Prostate gland (tissue), 2 donors: ENCODE data around the gene DRC3. TPM values are rescaled to one million over a fixed set of nuclear protein-coding genes. Genes with fewer than 3 reads are reported as not detected.
A peak's percentile ranks its signal among the peaks of the same experiment; 100 is the strongest.

Source experiments
- DNase-seq: peaks from one replicate; pipeline ENCODE4 v3.0.0-alpha.2; 2019; ENCODE audit warnings: low spot score
- H3K27ac ChIP-seq, 2 donors: fragments of 200-600 bp; sonication (generic); 2 replicates each; pipeline ENCODE4 v1.5.1; 2017 to 2019
- H3K27me3 ChIP-seq: fragments of 200-600 bp; sonication (generic); replicated peaks from 2 replicates; pipeline ENCODE4 v1.5.1; 2019; ENCODE audit not compliant: insufficient read depth
- H3K36me3 ChIP-seq, 2 donors: fragments of 200-600 bp; sonication (generic); 1 replicate in 1 of 2; 2 replicates in 1 of 2; pipeline versions ENCODE4 v1.5.1 to v1.8.1; 2017 to 2019
- H3K4me1 ChIP-seq: fragments of 200-600 bp; sonication (generic); replicated peaks from 2 replicates; pipeline ENCODE4 v1.5.1; 2019
- H3K4me3 ChIP-seq, 2 donors: fragments of 200-600 bp; sonication (generic); 2 replicates each; pipeline ENCODE4 v1.5.1; 2017 to 2019
- H3K9me3 ChIP-seq: fragments of 200-600 bp; sonication (generic); 2 replicates; pipeline ENCODE4 v1.5.1; 2017
- POLR2A ChIP-seq: fragments of 450-650 bp; IDR thresholded peaks from one replicate; pipeline ENCODE4 v1.6.1; 2016; ENCODE audit warnings: antibody characterized with exemption, mild to moderate bottlenecking
- POLR2AphosphoS5 ChIP-seq: sonication (generic); formaldehyde crosslinking; IDR thresholded peaks from one replicate; pipeline ENCODE4 v1.6.1; 2017; ENCODE audit warnings: antibody characterized with exemption
- WGBS: methylation state at CpG from one replicate; pipeline ENCODE4 v1.1.5; 2018; 5-methylcytosine and 5-hydroxymethylcytosine counted together
- intact Hi-C: fragments of 100-400 bp; cut with DNase I; formaldehyde crosslinking; loops from one replicate; pipeline ENCODE4 v1.14.2; 2022
- total RNA-seq, 2 donors: library from RNA; depleted of rRNA; stranded (reverse); fragments of >200 nt; gene quantifications; one replicate each; pipeline ENCODE4 v1.1.0, GENCODE V29; 2016
- TF ChIP-seq, protein P1 (sequence below), 4 experiments: fragments of 200-600 bp in 2 of 4; fragments of 450-650 bp in 2 of 4; sonication (generic) in 2 of 4; IDR thresholded peaks; 1 replicate in 3 of 4; 2 replicates in 1 of 4; pipeline ENCODE4 v1.5.1; 2016 to 2019; ENCODE audit warnings: antibody characterized with exemption in 4 of 4, mild to moderate bottlenecking in 2 of 4, moderate library complexity in 2 of 4

The DRC3 gene
- total RNA-seq, 2 donors from 2014 or later, result 4.5 to 10.0 TPM

DNA sequence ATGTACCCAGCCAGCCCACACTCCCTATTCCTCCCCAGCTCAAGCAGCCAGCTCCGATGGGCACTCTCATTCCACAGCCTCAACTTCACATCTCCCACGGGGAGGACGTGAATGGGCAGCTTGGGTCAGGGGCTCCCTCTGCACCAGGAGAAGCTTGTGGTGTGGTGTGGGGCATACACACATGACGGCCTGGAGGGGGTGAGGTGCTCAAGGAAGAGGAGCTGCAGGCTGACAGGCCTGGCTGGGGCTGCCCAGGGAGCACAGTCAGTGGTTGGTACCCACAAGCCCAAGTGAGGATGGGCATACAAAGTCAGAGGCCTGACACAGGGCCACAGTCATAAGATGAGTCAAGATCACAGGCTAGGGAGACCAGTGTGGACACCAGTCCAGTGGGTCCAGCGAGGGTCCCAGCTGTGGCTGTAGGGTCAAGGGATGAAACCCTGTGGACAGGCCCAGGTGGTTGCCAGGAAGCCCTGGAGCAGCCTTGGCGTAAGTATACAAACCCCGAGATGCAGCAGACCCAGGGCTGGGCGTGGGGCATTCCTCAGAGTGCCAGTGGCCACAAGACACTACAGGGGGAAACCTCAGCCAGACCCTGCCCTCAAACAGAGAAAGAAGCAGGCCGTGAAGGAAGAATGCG, 4.4 kb downstream of the DRC3 start:
- H3K4me1 ChIP-seq, result no peaks in the 10 kb centered on the region
- H3K36me3 ChIP-seq, result no peaks in the 10 kb centered on the region
- 83% methylated on average over 10 of the region's 10 CpGs for WGBS
- no peaks in the 10 kb centered on the region for H3K27me3 ChIP-seq
- no peak overlapping the region for H3K4me3 ChIP-seq
- no peak for TF ChIP-seq POLR2AphosphoS5
- TF ChIP-seq, protein P1, sequence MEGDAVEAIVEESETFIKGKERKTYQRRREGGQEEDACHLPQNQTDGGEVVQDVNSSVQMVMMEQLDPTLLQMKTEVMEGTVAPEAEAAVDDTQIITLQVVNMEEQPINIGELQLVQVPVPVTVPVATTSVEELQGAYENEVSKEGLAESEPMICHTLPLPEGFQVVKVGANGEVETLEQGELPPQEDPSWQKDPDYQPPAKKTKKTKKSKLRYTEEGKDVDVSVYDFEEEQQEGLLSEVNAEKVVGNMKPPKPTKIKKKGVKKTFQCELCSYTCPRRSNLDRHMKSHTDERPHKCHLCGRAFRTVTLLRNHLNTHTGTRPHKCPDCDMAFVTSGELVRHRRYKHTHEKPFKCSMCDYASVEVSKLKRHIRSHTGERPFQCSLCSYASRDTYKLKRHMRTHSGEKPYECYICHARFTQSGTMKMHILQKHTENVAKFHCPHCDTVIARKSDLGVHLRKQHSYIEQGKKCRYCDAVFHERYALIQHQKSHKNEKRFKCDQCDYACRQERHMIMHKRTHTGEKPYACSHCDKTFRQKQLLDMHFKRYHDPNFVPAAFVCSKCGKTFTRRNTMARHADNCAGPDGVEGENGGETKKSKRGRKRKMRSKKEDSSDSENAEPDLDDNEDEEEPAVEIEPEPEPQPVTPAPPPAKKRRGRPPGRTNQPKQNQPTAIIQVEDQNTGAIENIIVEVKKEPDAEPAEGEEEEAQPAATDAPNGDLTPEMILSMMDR (IDR thresholded peaks at IDR 0.05), result no peak
- TF ChIP-seq POLR2A, result no peak
- no peak overlapping the region for H3K27ac ChIP-seq
- no peak for DNase-seq
- intact Hi-C loops, result no loop called here
- H3K9me3 ChIP-seq, result no peaks in the 10 kb centered on the region

DNA sequence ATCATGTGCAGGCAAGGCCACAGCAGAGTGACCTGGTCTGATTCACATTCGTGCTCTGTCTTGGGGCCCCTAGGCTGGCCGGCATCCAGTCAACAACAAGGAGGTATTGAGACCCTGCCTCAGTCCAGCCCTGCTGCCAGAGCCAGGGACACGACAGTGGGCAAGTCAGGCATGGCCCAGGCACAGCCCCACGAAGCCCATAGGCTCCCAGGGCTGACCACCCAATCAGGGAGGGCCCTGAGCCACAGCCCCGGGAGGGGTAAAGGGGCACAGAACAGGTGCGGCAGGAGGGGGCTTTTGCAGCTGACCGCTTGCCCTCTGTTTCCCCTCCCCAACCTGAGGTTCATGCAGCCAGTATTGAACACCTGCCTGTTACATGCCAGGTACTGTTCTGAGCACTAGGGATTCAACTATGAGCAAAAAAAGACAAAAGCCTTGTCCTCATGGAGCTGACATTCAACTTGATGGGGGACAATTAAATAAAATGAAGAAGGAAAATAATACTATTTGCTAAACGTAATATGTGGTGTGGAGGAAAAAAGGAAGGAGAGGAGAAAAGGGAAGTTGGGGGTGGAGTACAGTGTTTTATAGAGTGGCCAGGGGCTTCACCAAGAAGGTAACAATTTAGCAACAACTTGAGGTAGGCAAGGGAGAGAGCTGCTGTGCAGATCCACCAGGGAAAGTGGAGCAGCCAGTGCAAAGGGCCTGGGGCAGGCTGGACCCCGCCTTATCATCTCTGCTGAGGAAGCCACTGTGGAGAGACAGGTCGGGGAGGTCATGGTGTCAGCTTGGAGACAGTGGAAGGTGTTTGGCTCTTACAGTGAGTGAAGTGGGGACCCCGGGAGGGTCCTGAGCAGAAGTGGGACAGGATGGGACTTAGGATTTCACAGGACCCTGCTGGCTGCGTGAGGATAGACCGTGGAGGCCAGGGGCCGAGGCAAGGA, 6.1 kb downstream of the DRC3 start:
- Histone ChIP-seq H3K36me3 (no peaks in the 10 kb centered on the region), H3K27me3 (no peaks in the 10 kb centered on the region), H3K9me3 (no peaks in the 10 kb centered on the region), H3K27ac (peak overlapping the region; percentile 54 to 61), H3K4me3 (no peak overlapping the region), H3K4me1 (peaks cover 4% of the 10 kb centered on the region)
- TF ChIP-seq POLR2A (no peak), POLR2AphosphoS5 (no peak)
- TF ChIP-seq, protein P1 (IDR thresholded peaks at IDR 0.05), result no peak
- intact Hi-C loops, result no loop called here
- no peak for DNase-seq
- WGBS, result 86% methylated on average over 14 of the region's 14 CpGs

DNA sequence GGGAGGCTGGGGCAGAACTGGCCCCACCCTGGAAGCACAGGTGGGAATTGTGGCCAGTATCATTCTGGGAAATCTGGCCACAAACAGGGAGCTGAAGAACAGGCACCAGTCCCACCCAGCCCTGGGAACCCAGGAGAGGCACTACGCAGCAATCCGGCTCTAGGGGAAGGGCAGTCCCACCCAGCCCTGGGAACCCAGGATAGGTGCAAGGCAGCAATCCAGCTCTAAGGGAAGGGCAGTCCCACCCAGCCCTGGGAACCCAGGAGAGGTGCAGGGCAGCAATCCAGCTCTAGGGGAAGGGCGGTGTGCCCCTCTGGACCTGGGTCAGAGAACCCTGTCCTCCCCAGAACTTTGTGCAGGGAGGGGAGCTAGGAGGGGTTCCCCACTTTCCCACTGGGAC, 7.1 kb downstream of the DRC3 start:
- Histone ChIP-seq H3K4me3 (no peak overlapping the region), H3K9me3 (no peaks in the 10 kb centered on the region), H3K4me1 (peaks cover 4% of the 10 kb centered on the region), H3K36me3 (no peaks in the 10 kb centered on the region), H3K27me3 (no peaks in the 10 kb centered on the region), H3K27ac (peak overlapping the region; percentile 54 to 61)
- intact Hi-C loops, result no loop called here
- DNase-seq, result no peak
- TF ChIP-seq POLR2A (no peak), POLR2AphosphoS5 (no peak)
- TF ChIP-seq, protein P1 (IDR thresholded peaks at IDR 0.05), result no peak
- WGBS, result 86% methylated on average over 3 of the region's 3 CpGs

DNA sequence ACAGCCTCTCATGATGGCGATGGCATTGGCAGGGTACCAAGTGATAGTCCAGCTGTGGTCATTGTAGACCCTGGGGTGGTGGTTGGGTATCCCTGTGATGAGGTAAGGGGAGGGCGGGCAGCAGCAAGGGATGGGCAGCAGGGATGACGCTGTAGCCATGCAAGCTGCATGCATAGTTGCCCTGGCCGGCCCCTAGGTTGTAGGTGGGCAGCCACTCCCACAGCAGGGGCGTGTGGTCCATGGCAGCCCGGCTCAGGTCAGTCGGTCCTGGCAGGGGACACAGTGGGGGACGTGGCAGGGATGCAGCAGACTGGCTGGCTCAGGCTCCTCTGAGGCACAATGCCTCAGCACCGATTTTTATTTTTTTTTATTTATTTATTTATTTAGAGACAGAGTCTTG, 8.7 kb downstream of the DRC3 start:
- DNase-seq, result no peak
- H3K27me3 ChIP-seq, result no peaks in the 10 kb centered on the region
- H3K4me3 ChIP-seq, result no peak overlapping the region
- WGBS, result 90% methylated on average over 9 of the region's 9 CpGs
- H3K27ac ChIP-seq, result no peak overlapping the region
- peaks cover 4% of the 10 kb centered on the region for H3K4me1 ChIP-seq
- TF ChIP-seq, protein P1 (IDR thresholded peaks at IDR 0.05), result no peak
- no peak for TF ChIP-seq POLR2A
- TF ChIP-seq POLR2AphosphoS5, result no peak
- no peaks in the 10 kb centered on the region for H3K9me3 ChIP-seq
- intact Hi-C loops, result no loop called here
- H3K36me3 ChIP-seq, result no peaks in the 10 kb centered on the region
